ENCODE results near the gene CTNNA3.

The CTNNA3 gene

GRCh38 chr10:65940816-65941662 is 1755.0 kb downstream of the CTNNA3 start:
- DNase-seq (ENCODE audit: low read depth in 2 of 2), result no peak

- DNase-seq (ENCODE audit: low read depth in 2 of 2), result no peak
Measured at GRCh38 chr10:65940105-65940504, 1755.9 kb downstream of the CTNNA3 start.

GRCh38 chr10:65931291-65932070 is 1764.5 kb downstream of the CTNNA3 start:
- DNase-seq (ENCODE audit: low read depth in 2 of 2), result no peak

GRCh38 chr10:65911151-65911835 is 1784.7 kb downstream of the CTNNA3 start:
- DNase-seq (ENCODE audit: low read depth in 2 of 2), result no peak

- no peak for DNase-seq (ENCODE audit: low read depth in 2 of 2)
Measured at GRCh38 chr10:65910209-65910608, 1785.8 kb downstream of the CTNNA3 start.

GRCh38 chr10:65907199-65907712 is 1788.7 kb downstream of the CTNNA3 start:
- no peak for DNase-seq (ENCODE audit: low read depth in 2 of 2)

GRCh38 chr10:65903620-65904019 is 1792.4 kb downstream of the CTNNA3 start:
- DNase-seq (ENCODE audit: low read depth in 2 of 2), result no peak

- DNase-seq (ENCODE audit: low read depth in 2 of 2), result no peak
Measured at GRCh38 chr10:65900271-65900670, 1795.7 kb downstream of the CTNNA3 start.

GRCh38 chr10:65898055-65898454 is 1797.9 kb downstream of the CTNNA3 start:
- no peak for DNase-seq (ENCODE audit: low read depth in 2 of 2)

- DNase-seq (ENCODE audit: low read depth in 2 of 2), result no peak
Measured at GRCh38 chr10:65894961-65895360, 1801.0 kb downstream of the CTNNA3 start.

- no peak for DNase-seq (ENCODE audit: low read depth in 2 of 2)
Measured at GRCh38 chr10:65894379-65894778, 1801.6 kb downstream of the CTNNA3 start.

GRCh38 chr10:65893676-65894075 is 1802.3 kb downstream of the CTNNA3 start:
- no peak for DNase-seq (ENCODE audit: low read depth in 2 of 2)

- no peak for DNase-seq (ENCODE audit: low read depth in 2 of 2)
Measured at GRCh38 chr10:65892284-65892683, 1803.7 kb downstream of the CTNNA3 start.

- DNase-seq (ENCODE audit: low read depth in 2 of 2), result no peak
Measured at GRCh38 chr10:65891073-65891981, 1804.7 kb downstream of the CTNNA3 start.

- no peak for DNase-seq (ENCODE audit: low read depth in 2 of 2)
Measured at GRCh38 chr10:65864529-65864928, 1831.5 kb downstream of the CTNNA3 start.

GRCh38 chr10:65864036-65864435 is 1832.0 kb downstream of the CTNNA3 start:
- no peak for DNase-seq (ENCODE audit: low read depth in 2 of 2)

Measured in stimulated activated CD8-positive, alpha-beta memory T cell treated with anti-CD3 and anti-CD28 coated beads, Interleukin-7, amount 100 ng/mL, for 4 hours (primary cell).